IPS DF 6.9 (cell line): ENCODE data around the gene PRDM15.

Experiments used
- DNase-seq: peaks from one replicate; pipeline ENCODE4 v3.0.0-alpha.2; 2013; ENCODE audit warnings: low read depth, low spot score
- H3K27ac ChIP-seq: one replicate; pipeline ENCODE4 v1.5.1; 2013; ENCODE audit warnings: low read length, control low read depth
- H3K27me3 ChIP-seq: 2 replicates; pipeline ENCODE4 v1.6.1; 2013; ENCODE audit warnings: mild to moderate bottlenecking, low read length; ENCODE audit not compliant: control insufficient read depth, insufficient read depth
- H3K36me3 ChIP-seq: 2 replicates; pipeline ENCODE4 v1.6.1; 2013; ENCODE audit warnings: low read length; ENCODE audit not compliant: control insufficient read depth, insufficient read depth
- H3K4me1 ChIP-seq: 2 replicates; pipeline ENCODE4 v1.6.1; 2013; ENCODE audit warnings: low read length; ENCODE audit not compliant: control insufficient read depth, insufficient read depth
- H3K4me3 ChIP-seq: 2 replicates; pipeline ENCODE4 v1.5.1; 2013; ENCODE audit warnings: mild to moderate bottlenecking, low read length
- H3K9me3 ChIP-seq: 2 replicates; pipeline ENCODE4 v1.6.1; 2013; ENCODE audit warnings: low read length, inconsistent platforms; ENCODE audit not compliant: control insufficient read depth, insufficient read depth
- WGBS: extraction: QIAGEN DNeasy Blood & Tissue Kit; methylation state at CpG from one replicate; pipeline ENCODE4 v1.1.7; 2013; ENCODE audit warnings: mixed read lengths, missing lambda C conversion rate; ENCODE audit not compliant: insufficient read length, insufficient coverage; 5-methylcytosine and 5-hydroxymethylcytosine counted together

Gene PRDM15

DNA sequence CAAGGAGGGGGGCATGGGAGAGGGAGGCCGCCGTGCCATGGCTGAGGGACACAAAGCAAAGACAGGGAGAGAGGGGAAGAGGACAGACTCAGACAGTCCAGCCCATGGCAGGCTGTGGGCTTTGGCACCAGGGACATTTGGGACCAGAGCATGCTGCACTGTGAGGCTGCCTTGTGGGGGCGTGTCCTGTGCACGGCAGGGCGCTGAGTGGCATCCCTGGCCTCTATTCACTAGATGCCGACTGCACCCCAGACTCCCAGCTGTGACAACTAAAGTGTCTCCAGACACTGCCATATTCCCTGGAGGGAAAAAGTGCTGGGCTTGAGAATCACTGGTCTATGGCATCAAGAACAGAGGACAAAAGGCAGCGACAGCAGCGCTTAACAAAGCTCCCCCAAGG lies 18.6 kb upstream of the PRDM15 start:
- Histone ChIP-seq H3K27me3 (no peaks in the 10 kb centered on the region), H3K4me1 (peaks cover 7% of the 10 kb centered on the region), H3K27ac (no peak overlapping the region), H3K9me3 (no peaks in the 10 kb centered on the region), H3K36me3 (no peaks in the 10 kb centered on the region), H3K4me3 (no peak overlapping the region)
- no CpG with 5 or more reads among the region's 8 CpGs for WGBS
- no peak for DNase-seq

DNA sequence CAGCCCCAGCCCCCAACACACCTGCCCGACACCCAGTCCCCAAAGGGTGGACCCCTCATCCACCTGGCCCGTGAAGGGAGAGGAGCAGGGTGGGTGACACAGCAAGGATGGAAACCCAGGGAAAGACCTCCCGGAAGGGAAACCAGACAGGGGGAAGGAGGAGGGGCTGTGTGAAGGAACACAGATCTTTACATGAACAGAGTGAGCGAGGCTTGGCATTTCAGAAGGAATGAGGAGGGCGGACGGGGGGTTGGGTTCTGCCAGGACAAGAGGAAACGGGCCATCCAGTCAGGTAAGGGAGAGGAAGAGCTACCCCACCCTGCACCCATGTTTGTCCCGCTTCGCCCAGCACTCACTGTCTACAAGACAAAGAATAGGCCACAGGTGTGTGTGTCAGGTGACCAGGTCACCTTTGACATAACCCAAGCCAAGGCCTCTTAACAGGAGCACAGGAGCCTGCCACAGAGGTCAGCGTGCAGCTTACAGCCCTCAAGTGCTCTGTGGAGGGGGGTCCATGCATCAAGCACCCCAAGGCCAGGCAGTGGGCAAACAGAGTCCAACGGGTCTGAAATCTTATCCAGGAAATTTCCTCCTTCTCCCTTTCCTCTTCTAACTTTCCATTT lies 18.0 kb upstream of the PRDM15 start:
- Histone ChIP-seq H3K27ac (no peak overlapping the region), H3K4me1 (peaks cover 7% of the 10 kb centered on the region), H3K36me3 (no peaks in the 10 kb centered on the region), H3K27me3 (no peaks in the 10 kb centered on the region), H3K9me3 (no peaks in the 10 kb centered on the region), H3K4me3 (no peak overlapping the region)
- DNase-seq: no peak
- no CpG with 5 or more reads among the region's 11 CpGs for WGBS

DNA sequence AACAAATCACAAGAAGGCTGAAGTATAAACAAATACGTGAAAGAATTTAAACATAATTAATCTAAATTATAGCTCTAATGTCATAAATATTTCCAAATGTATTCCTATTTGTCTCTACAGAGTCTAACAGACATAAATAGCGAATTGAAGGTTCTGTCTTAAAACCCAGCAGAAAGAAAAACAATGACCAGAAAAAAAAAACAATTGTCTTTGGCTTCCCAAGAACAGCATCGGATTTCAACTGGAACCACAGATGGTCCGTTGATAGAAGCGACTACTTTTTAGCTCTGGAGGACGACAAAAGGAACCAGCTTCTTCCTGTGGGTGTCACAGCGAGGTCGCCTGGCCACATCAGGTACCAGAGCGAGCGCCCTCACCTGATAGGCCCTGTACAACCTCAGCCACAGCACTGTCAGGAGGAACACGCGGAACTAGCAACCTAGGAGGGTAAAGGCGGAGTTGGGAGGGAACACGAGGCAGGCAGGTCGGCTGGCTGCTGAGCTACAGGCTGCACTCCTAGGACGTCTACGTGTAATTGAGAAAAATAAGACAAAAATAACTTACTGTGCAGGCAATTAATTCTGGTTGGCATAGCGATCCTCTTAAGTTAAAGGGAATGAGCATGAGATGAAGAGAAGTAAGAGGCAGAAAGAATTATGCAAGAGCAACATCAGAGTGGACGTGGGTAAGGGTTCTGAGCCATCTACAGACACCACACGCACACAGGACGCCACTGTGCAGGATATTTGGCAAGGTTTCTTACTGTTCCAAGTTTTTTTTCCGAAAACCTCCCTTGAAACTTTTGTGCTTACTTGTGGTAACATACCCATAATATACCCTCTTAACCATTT lies 16.7 kb upstream of the PRDM15 start:
- H3K27ac ChIP-seq: no peak overlapping the region
- no peaks in the 10 kb centered on the region for H3K9me3 ChIP-seq
- no peak overlapping the region for H3K4me3 ChIP-seq
- no peaks in the 10 kb centered on the region for H3K36me3 ChIP-seq
- WGBS: no CpG with 5 or more reads among the region's 22 CpGs
- no peaks in the 10 kb centered on the region for H3K27me3 ChIP-seq
- H3K4me1 ChIP-seq: peaks cover 7% of the 10 kb centered on the region
- no peak for DNase-seq

DNA sequence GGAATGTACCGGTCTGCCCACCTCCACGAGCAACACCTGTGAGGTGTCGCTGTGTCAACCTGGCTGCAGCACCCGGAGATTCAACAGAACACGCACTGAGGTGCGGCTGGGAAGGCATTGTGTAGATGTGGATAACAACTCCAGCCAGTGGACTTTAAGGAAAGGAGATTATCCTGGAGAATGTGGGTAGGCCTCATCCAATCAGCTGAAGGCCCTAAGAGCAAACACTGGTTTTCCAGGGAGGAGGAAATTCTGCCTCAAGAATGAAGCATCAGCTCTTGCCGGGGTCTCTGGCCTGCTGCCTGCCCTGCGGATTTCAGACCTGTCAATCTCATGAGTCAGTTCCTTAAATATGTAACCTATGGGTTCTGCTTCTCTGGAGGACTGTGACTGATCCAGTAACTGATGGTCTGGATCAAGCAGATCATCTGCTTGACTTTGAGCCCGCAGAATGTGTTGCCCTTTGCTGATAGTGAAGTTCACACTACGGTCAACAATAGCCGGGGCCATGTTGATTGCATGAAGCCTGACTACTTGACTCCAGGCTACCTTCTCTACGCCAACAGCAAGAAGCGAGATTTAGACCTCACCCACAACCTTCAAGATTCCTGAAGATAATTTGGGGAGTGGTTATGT lies 15.9 kb upstream of the PRDM15 start:
- Histone ChIP-seq H3K27me3 (no peaks in the 10 kb centered on the region), H3K9me3 (no peaks in the 10 kb centered on the region), H3K4me3 (no peak overlapping the region), H3K27ac (no peak overlapping the region), H3K4me1 (peaks cover 7% of the 10 kb centered on the region), H3K36me3 (no peaks in the 10 kb centered on the region)
- no CpG with 5 or more reads among the region's 13 CpGs for WGBS
- DNase-seq: no peak

DNA sequence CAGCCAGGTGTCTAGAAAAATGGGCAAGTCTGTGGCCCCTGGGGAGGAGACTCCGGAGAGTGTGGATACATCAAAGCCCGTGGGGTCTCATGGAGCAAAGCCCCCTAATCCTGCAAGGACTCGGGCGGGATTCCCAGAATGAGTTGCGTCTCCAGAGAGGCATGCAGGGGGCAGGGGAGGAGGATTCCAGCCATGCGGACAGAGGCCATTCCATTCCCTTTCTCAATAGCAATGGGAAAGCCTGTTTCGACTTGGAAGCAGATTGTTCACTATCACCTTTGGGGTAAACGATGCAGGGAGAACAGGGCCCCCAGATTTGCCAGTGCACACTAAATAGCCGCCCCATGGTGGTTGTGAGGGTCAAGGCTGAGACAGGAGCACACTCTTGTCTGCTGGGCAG lies 15.4 kb upstream of the PRDM15 start:
- no peaks in the 10 kb centered on the region for H3K27me3 ChIP-seq
- no CpG with 5 or more reads among the region's 9 CpGs for WGBS
- no peaks in the 10 kb centered on the region for H3K9me3 ChIP-seq
- no peaks in the 10 kb centered on the region for H3K36me3 ChIP-seq
- no peak overlapping the region for H3K27ac ChIP-seq
- DNase-seq: no peak
- H3K4me3 ChIP-seq: no peak overlapping the region
- peaks cover 7% of the 10 kb centered on the region for H3K4me1 ChIP-seq

DNA sequence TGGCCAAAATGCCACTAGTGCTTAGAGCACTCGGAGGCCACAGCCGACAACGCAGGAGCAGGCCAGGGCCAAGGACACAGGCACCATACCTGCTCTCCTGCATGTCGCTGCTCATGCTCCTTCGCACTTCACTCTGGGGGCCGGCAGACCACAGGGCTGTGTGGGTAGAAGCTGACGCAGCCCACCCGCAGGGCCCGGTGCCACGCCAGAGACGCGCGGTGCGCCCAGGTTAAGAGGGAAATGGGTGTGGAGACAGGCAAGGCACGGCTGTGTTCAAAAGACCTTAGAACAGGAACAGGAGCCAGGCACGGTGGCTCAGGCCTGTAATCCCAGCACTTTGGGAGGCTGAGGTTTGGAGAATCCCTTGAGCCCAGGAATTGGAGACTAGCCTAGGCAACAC lies 13.6 kb upstream of the PRDM15 start:
- Histone ChIP-seq H3K4me3 (no peak overlapping the region), H3K27ac (no peak overlapping the region), H3K27me3 (no peaks in the 10 kb centered on the region), H3K9me3 (no peaks in the 10 kb centered on the region), H3K4me1 (peaks cover 6% of the 10 kb centered on the region), H3K36me3 (no peaks in the 10 kb centered on the region)
- WGBS: no CpG with 5 or more reads among the region's 16 CpGs
- DNase-seq: no peak

DNA sequence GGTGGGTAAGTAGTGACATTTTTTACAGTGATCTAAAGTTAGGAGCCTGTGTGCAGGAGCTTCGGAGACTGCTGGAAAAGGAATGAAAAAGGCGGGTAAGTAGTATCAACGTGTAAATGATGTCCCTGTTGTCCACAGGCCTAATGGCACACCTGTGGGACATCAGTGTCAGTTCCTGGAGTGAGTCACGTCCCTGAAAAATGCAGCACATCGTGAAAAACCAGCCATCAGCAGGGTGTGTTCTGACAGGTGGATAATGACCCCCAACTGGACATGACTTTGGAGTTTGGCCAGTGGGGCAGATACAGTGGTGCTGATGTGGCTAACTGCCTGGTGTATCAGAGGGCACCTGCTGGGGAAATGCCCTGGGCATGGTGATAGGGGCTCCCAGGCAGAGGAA lies 12.0 kb upstream of the PRDM15 start:
- no peak for DNase-seq
- Histone ChIP-seq H3K4me3 (no peak overlapping the region), H3K9me3 (no peaks in the 10 kb centered on the region), H3K27ac (no peak overlapping the region), H3K4me1 (no peaks in the 10 kb centered on the region), H3K36me3 (no peaks in the 10 kb centered on the region), H3K27me3 (no peaks in the 10 kb centered on the region)
- no CpG with 5 or more reads among the region's 5 CpGs for WGBS

DNA sequence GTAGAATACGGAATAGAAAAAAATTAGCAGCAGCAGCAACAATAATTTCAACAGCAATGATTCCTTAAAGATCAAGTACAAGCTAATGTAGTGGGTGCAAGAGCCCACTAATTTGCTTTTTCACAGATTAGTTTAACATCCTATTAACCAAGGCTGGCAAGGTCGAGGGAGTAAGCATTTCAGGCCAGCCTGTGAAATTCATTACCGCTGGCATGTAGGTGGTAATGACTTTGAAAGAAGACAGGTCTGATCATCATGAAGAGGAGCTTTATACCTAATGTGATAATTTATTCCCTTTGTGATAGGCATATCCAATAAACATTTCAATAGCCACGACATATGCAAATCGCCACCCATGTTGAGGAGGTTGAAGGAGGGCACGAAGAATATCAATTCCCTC lies 11.2 kb upstream of the PRDM15 start:
- no peak overlapping the region for H3K4me3 ChIP-seq
- WGBS: no CpG with 5 or more reads among the region's 6 CpGs
- DNase-seq: no peak
- H3K27me3 ChIP-seq: no peaks in the 10 kb centered on the region
- no peaks in the 10 kb centered on the region for H3K36me3 ChIP-seq
- no peaks in the 10 kb centered on the region for H3K9me3 ChIP-seq
- no peak overlapping the region for H3K27ac ChIP-seq
- H3K4me1 ChIP-seq: no peaks in the 10 kb centered on the region

DNA sequence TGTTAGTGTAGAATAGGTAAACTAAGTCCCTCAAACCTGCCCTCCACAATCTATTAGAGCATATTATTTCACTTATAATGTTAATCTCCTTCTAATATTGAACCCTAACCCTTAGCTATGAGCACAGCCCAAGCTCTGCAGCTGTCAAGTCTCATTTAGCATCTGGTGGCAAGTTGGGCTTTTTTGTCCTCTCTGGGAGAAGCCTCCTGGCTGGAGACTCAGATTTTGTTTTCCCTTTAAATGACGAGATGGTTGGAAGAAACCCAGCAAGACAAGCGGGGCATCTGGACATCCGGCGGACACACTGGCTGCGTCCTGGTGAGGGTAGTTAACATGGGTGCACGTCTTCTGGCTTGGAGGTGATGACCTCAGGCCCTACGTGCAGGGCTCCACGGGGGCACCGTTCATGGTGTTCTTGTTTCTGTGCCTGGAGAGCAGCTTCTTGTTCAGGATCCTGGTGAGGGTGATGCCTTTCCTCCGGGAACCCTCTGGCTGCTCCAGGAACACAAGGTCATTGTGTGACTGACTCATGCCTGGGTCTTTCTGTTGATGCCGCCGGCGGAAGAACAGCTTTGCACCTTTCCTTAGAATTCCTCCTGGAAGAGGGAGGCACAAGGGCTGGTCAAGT lies 9.7 kb upstream of the PRDM15 start:
- no CpG with 5 or more reads among the region's 13 CpGs for WGBS
- H3K4me3 ChIP-seq: no peak overlapping the region
- no peaks in the 10 kb centered on the region for H3K27me3 ChIP-seq
- no peak for DNase-seq
- H3K36me3 ChIP-seq: no peaks in the 10 kb centered on the region
- H3K4me1 ChIP-seq: no peaks in the 10 kb centered on the region; the same call in 1 of the 2 replicates
- H3K27ac ChIP-seq: no peak overlapping the region
- no peaks in the 10 kb centered on the region for H3K9me3 ChIP-seq

DNA sequence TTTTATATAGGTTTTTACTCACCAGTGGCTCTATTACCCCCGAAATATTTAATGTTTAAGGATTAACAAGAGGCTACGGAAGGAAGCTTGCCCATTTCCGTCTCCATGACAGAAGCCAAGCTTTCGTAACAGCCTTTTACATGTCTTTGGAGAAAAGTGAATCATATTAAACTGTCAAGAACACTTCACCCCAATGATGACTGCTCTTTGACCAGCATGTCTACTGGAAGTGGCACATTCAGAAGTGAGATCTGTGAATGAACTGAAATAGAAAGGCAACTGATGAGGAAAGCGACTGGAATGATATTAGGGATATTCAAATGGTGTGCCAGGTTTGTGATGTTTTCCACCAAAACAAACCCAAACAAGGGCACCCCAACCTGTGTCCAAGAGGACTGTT lies 8.5 kb upstream of the PRDM15 start:
- Histone ChIP-seq H3K4me3 (no peak overlapping the region), H3K4me1 (no peaks in the 10 kb centered on the region; the same call in 1 of the 2 replicates), H3K27me3 (no peaks in the 10 kb centered on the region), H3K9me3 (no peaks in the 10 kb centered on the region), H3K27ac (no peak overlapping the region), H3K36me3 (no peaks in the 10 kb centered on the region)
- no peak for DNase-seq
- WGBS: no CpG with 5 or more reads among the region's 5 CpGs
